HCT116 (cell line): ENCODE measurements around the gene ESRRG. TPM values are rescaled to one million over a fixed set of nuclear protein-coding genes. Genes with fewer than 3 reads are reported as not detected.

Experiments
- ATAC-seq: fragments of 200-7000 bp; cut with Tn5 transposase; 2 replicates; pipeline ENCODE4 v1.9.1; 2020; ENCODE audit warnings: mild to moderate bottlenecking, moderate library complexity
- BruUV-seq: library from RNA; stranded (reverse); fragments of 400-500 nt; replicated peaks from 2 replicates; lab custom pipeline; 2021; lab: Mats Ljungman, UMichigan
- CTCF ChIA-PET: fragments of 300-600 bp; sonication (Branson Sonifier 250); formaldehyde crosslinking; loops from one replicate; lab custom pipeline; 2021; ENCODE audit warnings: antibody characterized with exemption; lab: Charles Lee
- POLR2A ChIA-PET: fragments of 300-600, 350-600 bp; sonication (Branson Sonifier 250); formaldehyde crosslinking; loops from one replicate; lab custom pipeline; 2021; ENCODE audit warnings: antibody characterized with exemption; lab: Charles Lee
- RAD21 ChIA-PET, 2 experiments: fragments of 300-600 bp; sonication (Branson Sonifier 250); formaldehyde crosslinking; loops; one replicate each; lab custom pipeline; 2023; ENCODE audit warnings: low total read pairs in 2 of 2; ENCODE audit not compliant: uncharacterized antibody in 2 of 2, unreplicated experiment in 2 of 2, low non-redundant PET in 1 of 2; lab: Charles Lee
- DNase-seq: peaks from one replicate; pipeline ENCODE4 v3.0.0-alpha.2; 2010; ENCODE audit warnings: low read depth, low spot score
- H2AFZ ChIP-seq: fragments of 200-600 bp; shearing (Covaris generic), sonication (generic); 2 replicates; pipeline ENCODE4 v1.6.1; 2017; ENCODE audit warnings: low read depth, mixed run types, mixed read lengths, antibody characterized with exemption, low read length; ENCODE audit not compliant: poor library complexity, severe bottlenecking
- H3K27ac ChIP-seq: 2 replicates; pipeline ENCODE4 v1.5.1; 2012; ENCODE audit warnings: low read depth, low read length
- H3K27me3 ChIP-seq: fragments of 200-600 bp; sonication (generic); 2 replicates; pipeline ENCODE4 v1.6.1; 2016; ENCODE audit warnings: mixed run types, low read length, mixed read lengths; ENCODE audit not compliant: insufficient read depth
- H3K36me3 ChIP-seq, 2 experiments: fragments of 200-500 bp in 1 of 2; fragments of 200-600 bp in 1 of 2; sonication (Bioruptor generic) in 1 of 2; sonication (generic) in 1 of 2; 2 replicates each; pipeline versions ENCODE4 v1.5.1 to v1.6.1; 2014 to 2016; ENCODE audit warnings: low read length in 2 of 2, inconsistent platforms in 1 of 2, mixed read lengths in 1 of 2, mixed run types in 1 of 2; ENCODE audit not compliant: insufficient read depth in 2 of 2, control insufficient read depth in 1 of 2
- H3K4me1 ChIP-seq, 2 experiments: fragments of 200-600 bp in 1 of 2; sonication (generic) in 1 of 2; 2 replicates each; pipeline versions ENCODE4 v1.5.1 to v1.6.1; 2012 to 2017; ENCODE audit warnings: low read length in 2 of 2, inconsistent platforms in 1 of 2, mild to moderate bottlenecking in 1 of 2, mixed read lengths in 1 of 2, mixed run types in 1 of 2, moderate library complexity in 1 of 2; ENCODE audit not compliant: insufficient read depth in 2 of 2, control insufficient read depth in 1 of 2
- H3K4me2 ChIP-seq: fragments of 200-600 bp; sonication (generic); 2 replicates; pipeline ENCODE4 v1.6.1; 2017; ENCODE audit warnings: mixed run types, low read length, mixed read lengths
- H3K4me3 ChIP-seq, 2 experiments: fragments of 200-600 bp in 1 of 2; sonication (generic) in 1 of 2; replicated peaks in 1 of 2; 2 replicates each; pipeline ENCODE4 v1.5.1; 2011 to 2016; ENCODE audit warnings: low read length in 2 of 2, control low read depth in 1 of 2, low read depth in 1 of 2, mild to moderate bottlenecking in 1 of 2, mixed read lengths in 1 of 2, mixed run types in 1 of 2
- H3K79me2 ChIP-seq: fragments of 200-600 bp; sonication (generic); 2 replicates; pipeline ENCODE4 v1.6.1; 2017; ENCODE audit warnings: mild to moderate bottlenecking, mixed run types, low read length, moderate library complexity, mixed read lengths; ENCODE audit not compliant: insufficient read depth
- H3K9ac ChIP-seq: fragments of 200-600 bp; sonication (generic); 2 replicates; pipeline ENCODE4 v1.6.1; 2016; ENCODE audit warnings: low read length, mixed read lengths
- H3K9me2 ChIP-seq: fragments of 200-600 bp; sonication (generic), shearing (Covaris generic); 2 replicates; pipeline ENCODE4 v1.6.1; 2017; ENCODE audit warnings: mixed run types, mild to moderate bottlenecking, moderate library complexity; ENCODE audit not compliant: insufficient read depth
- H3K9me3 ChIP-seq, 2 experiments: fragments of 200-500 bp in 1 of 2; fragments of 200-600 bp in 1 of 2; sonication (Bioruptor generic) in 1 of 2; sonication (generic) in 1 of 2; 2 replicates each; pipeline ENCODE4 v1.6.1; 2014 to 2017; ENCODE audit warnings: low read length in 2 of 2, mixed read lengths in 2 of 2, inconsistent platforms in 1 of 2, low read depth in 1 of 2, mild to moderate bottlenecking in 1 of 2, mixed run types in 1 of 2, moderate library complexity in 1 of 2; ENCODE audit not compliant: control insufficient read depth in 1 of 2, insufficient read depth in 1 of 2
- H4K20me1 ChIP-seq: fragments of 200-600 bp; sonication (generic), shearing (Covaris generic); 2 replicates; pipeline ENCODE4 v1.6.1; 2017; ENCODE audit warnings: mixed run types, mild to moderate bottlenecking, moderate library complexity; ENCODE audit not compliant: insufficient read depth
- CBX3 ChIP-seq: IDR thresholded peaks from 2 replicates; pipeline ENCODE4 v1.6.1; 2012; ENCODE audit warnings: low read depth
- CEBPB ChIP-seq: IDR thresholded peaks from 2 replicates; pipeline ENCODE4 v1.6.1; 2012; ENCODE audit warnings: low read depth
- EGR1 ChIP-seq: IDR thresholded peaks from 2 replicates; pipeline ENCODE4 v1.6.1; 2012; ENCODE audit warnings: low read depth
- ELF1 ChIP-seq: IDR thresholded peaks from 2 replicates; pipeline ENCODE4 v1.6.1; 2012; ENCODE audit warnings: low read depth, borderline replicate concordance
- EZH2 ChIP-seq: fragments of 200-600 bp; sonication (generic); IDR thresholded peaks from 2 replicates; pipeline ENCODE4 v1.6.1; 2017; ENCODE audit warnings: antibody characterized with exemption, mixed run types
- EZH2phosphoT487 ChIP-seq: fragments of 200-600 bp; IDR thresholded peaks from 2 replicates; pipeline ENCODE4 v1.6.1; 2018; ENCODE audit warnings: antibody characterized with exemption, borderline replicate concordance
- FOSL1 ChIP-seq: IDR thresholded peaks from 2 replicates; pipeline ENCODE4 v1.6.1; 2012; ENCODE audit warnings: low read depth
- POLR2A ChIP-seq: IDR thresholded peaks from 2 replicates; pipeline ENCODE4 v1.7.0; 2011; ENCODE audit warnings: borderline replicate concordance; ENCODE audit not compliant: insufficient read depth, insufficient read length; ENCODE audit errors: extremely low read depth
- POLR2AphosphoS5 ChIP-seq: IDR thresholded peaks from 2 replicates; pipeline ENCODE4 v1.6.1; 2011; ENCODE audit warnings: mild to moderate bottlenecking, low read depth, low read length, moderate library complexity
- RAD21 ChIP-seq: IDR thresholded peaks from 2 replicates; pipeline ENCODE4 v1.6.1; 2012; ENCODE audit warnings: low read depth, mild to moderate bottlenecking
- SIN3A ChIP-seq: IDR thresholded peaks from 2 replicates; pipeline ENCODE4 v1.6.1; 2012; ENCODE audit warnings: low read depth
- SP1 ChIP-seq: IDR thresholded peaks from 2 replicates; pipeline ENCODE4 v1.6.1; 2012; ENCODE audit warnings: low read depth
- SRF ChIP-seq: IDR thresholded peaks from 2 replicates; pipeline ENCODE4 v1.6.1; 2012; ENCODE audit warnings: low read depth
- TCF7L2 ChIP-seq: IDR thresholded peaks from 2 replicates; pipeline ENCODE4 v1.7.0; 2011; ENCODE audit warnings: borderline replicate concordance, inconsistent platforms; ENCODE audit not compliant: insufficient read depth, insufficient read length; ENCODE audit errors: extremely low read depth
- YY1 ChIP-seq: IDR thresholded peaks from 2 replicates; pipeline ENCODE4 v1.6.1; 2011; ENCODE audit warnings: low read length, low read depth, moderate library complexity, mild to moderate bottlenecking; ENCODE audit not compliant: insufficient replicate concordance; ENCODE audit errors: extremely low read depth
- ZNF274 ChIP-seq: fragments of 200-500 bp; sonication (Bioruptor generic); IDR thresholded peaks from 2 replicates; pipeline ENCODE4 v1.6.1; 2014; ENCODE audit warnings: mild to moderate bottlenecking, low read depth, low read length, inconsistent platforms
- intact Hi-C: fragments of 100-400 bp; cut with micrococcal nuclease; formaldehyde crosslinking; loops from 2 replicates; pipeline ENCODE4 v1.10.0; 2022
- total RNA-seq: library from RNA; stranded (reverse); gene quantifications from one replicate; pipeline ENCODE4 v1.2.1, GENCODE V29; 2021; ENCODE audit not compliant: unreplicated experiment
- TF ChIP-seq, protein P1 (sequence below): IDR thresholded peaks from 2 replicates; pipeline ENCODE4 v1.6.1; 2012
- TF ChIP-seq, protein P2 (sequence below), 3 experiments: fragments of 200-600 bp in 1 of 3; sonication (generic) in 1 of 3; IDR thresholded peaks in 2 of 3; conservative IDR thresholded peaks in 1 of 3; 2 replicates each; pipeline ENCODE4 v1.5.1; 2012 to 2017; ENCODE audit warnings: low read depth in 2 of 3, low read length in 2 of 3, antibody characterized with exemption in 1 of 3, borderline replicate concordance in 1 of 3, control low read depth in 1 of 3, mild to moderate bottlenecking in 1 of 3, mixed read lengths in 1 of 3, mixed run types in 1 of 3, moderate library complexity in 1 of 3; ENCODE audit not compliant: insufficient read depth in 1 of 3
- TF ChIP-seq, protein P3 (sequence below): IDR thresholded peaks from 2 replicates; pipeline ENCODE4 v1.6.1; 2012; ENCODE audit warnings: low read depth

Gene ESRRG
- total RNA-seq, 1 experiment from 2014 or later, result not detected

- no peaks in the 10 kb centered on the region for H3K9me2 ChIP-seq
- H3K4me1 ChIP-seq, result no peaks in the 10 kb centered on the region
- no peaks in the 10 kb centered on the region for H3K27me3 ChIP-seq
- DNase-seq (no peak), ATAC-seq (no peak)
- H3K27ac ChIP-seq, result no peak overlapping the region
- ChIA-PET POLR2A (no interaction called here), RAD21 (no interaction called here), CTCF (no interaction called here)
- H3K9ac ChIP-seq, result no peak overlapping the region
- H3K36me3 ChIP-seq, result no peaks in the 10 kb centered on the region
- no TSS peak for BruUV-seq
- H2AFZ ChIP-seq, result no peak overlapping the region
- intact Hi-C loops, result no loop called here
- H4K20me1 ChIP-seq, result no peaks in the 10 kb centered on the region
- TF ChIP-seq SIN3A, result no peak
- TF ChIP-seq, protein P1, sequence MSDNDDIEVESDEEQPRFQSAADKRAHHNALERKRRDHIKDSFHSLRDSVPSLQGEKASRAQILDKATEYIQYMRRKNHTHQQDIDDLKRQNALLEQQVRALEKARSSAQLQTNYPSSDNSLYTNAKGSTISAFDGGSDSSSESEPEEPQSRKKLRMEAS, result no peak
- no peak for TF ChIP-seq TCF7L2
- no peak for TF ChIP-seq EZH2phosphoT487
- no peak for TF ChIP-seq YY1
- TF ChIP-seq, protein P2, sequence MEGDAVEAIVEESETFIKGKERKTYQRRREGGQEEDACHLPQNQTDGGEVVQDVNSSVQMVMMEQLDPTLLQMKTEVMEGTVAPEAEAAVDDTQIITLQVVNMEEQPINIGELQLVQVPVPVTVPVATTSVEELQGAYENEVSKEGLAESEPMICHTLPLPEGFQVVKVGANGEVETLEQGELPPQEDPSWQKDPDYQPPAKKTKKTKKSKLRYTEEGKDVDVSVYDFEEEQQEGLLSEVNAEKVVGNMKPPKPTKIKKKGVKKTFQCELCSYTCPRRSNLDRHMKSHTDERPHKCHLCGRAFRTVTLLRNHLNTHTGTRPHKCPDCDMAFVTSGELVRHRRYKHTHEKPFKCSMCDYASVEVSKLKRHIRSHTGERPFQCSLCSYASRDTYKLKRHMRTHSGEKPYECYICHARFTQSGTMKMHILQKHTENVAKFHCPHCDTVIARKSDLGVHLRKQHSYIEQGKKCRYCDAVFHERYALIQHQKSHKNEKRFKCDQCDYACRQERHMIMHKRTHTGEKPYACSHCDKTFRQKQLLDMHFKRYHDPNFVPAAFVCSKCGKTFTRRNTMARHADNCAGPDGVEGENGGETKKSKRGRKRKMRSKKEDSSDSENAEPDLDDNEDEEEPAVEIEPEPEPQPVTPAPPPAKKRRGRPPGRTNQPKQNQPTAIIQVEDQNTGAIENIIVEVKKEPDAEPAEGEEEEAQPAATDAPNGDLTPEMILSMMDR (IDR thresholded peaks at IDR 0.05 in 2 of 3, conservative IDR thresholded peaks at IDR 0.05 in 1 of 3; ENCODE audit: borderline replicate concordance in 1 of 3, insufficient read depth in 1 of 3, low read depth in 2 of 3, low read length in 2 of 3), result no peak
- TF ChIP-seq POLR2AphosphoS5, result no peak
- TF ChIP-seq EZH2, result no peak
- no peak for TF ChIP-seq FOSL1
- no peak for TF ChIP-seq CEBPB
- TF ChIP-seq SP1, result no peak
- TF ChIP-seq ELF1, result no peak
- TF ChIP-seq, protein P3, sequence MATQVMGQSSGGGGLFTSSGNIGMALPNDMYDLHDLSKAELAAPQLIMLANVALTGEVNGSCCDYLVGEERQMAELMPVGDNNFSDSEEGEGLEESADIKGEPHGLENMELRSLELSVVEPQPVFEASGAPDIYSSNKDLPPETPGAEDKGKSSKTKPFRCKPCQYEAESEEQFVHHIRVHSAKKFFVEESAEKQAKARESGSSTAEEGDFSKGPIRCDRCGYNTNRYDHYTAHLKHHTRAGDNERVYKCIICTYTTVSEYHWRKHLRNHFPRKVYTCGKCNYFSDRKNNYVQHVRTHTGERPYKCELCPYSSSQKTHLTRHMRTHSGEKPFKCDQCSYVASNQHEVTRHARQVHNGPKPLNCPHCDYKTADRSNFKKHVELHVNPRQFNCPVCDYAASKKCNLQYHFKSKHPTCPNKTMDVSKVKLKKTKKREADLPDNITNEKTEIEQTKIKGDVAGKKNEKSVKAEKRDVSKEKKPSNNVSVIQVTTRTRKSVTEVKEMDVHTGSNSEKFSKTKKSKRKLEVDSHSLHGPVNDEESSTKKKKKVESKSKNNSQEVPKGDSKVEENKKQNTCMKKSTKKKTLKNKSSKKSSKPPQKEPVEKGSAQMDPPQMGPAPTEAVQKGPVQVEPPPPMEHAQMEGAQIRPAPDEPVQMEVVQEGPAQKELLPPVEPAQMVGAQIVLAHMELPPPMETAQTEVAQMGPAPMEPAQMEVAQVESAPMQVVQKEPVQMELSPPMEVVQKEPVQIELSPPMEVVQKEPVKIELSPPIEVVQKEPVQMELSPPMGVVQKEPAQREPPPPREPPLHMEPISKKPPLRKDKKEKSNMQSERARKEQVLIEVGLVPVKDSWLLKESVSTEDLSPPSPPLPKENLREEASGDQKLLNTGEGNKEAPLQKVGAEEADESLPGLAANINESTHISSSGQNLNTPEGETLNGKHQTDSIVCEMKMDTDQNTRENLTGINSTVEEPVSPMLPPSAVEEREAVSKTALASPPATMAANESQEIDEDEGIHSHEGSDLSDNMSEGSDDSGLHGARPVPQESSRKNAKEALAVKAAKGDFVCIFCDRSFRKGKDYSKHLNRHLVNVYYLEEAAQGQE, result no peak
- no peak for TF ChIP-seq CBX3
- no peak for TF ChIP-seq RAD21
- no peak for TF ChIP-seq SRF
- no peak for TF ChIP-seq POLR2A
- no peak for TF ChIP-seq ZNF274
- TF ChIP-seq EGR1, result no peak
- no peak overlapping the region for H3K4me3 ChIP-seq
- H3K79me2 ChIP-seq, result no peaks in the 10 kb centered on the region
- no peak overlapping the region for H3K4me2 ChIP-seq
- no peaks in the 10 kb centered on the region; a peak in 2 of 4 replicates for H3K9me3 ChIP-seq
These were observed 168.3 kb downstream of the ESRRG start for GRCh38 chr1:216554934-216555333.
